GM08714 (cell line): Measurements from ENCODE around the gene PPP1R15A.

ENCODE experiments used
- H3K4me3 ChIP-seq: fragments of 200-500 bp; sonication (Bioruptor generic); 2 replicates; pipeline ENCODE4 v1.5.1; 2014; ENCODE audit warnings: mild to moderate bottlenecking, low read length, inconsistent platforms
- ZNF274 ChIP-seq: IDR thresholded peaks from 2 replicates; pipeline ENCODE4 v1.6.1; 2012; ENCODE audit warnings: mild to moderate bottlenecking, low read depth, low read length

PPP1R15A gene

DNA sequence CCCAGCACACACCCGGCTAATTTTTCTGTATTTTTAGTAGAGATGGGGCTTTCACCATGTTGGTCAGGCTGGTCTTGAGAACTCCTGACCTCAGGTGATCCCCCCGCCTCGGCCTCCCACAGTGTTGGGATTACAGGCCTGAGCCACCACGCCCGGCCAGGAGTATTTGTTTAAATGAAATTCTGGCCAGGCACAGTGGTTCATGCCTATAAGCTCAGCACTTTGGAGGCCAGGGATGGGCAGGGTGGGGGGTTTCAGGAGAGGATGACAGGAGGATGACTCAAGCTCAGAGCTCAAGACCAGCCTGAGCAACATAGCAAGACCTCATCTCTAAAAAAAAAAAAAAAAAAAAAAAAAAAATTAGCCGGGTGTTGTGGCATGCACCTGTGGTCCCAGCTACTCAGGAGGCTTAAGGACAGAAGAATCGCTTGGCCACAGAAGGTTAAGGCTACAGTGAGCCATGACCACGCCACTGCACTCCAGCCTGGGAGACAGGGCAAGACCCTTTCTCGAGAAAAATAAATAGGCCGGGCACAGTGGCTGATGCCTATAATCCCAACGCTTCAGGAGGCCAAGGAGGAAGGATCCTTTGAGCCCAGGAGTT, 53.1 kb downstream of the PPP1R15A start:
- TF ChIP-seq ZNF274 = no peak
- no peak overlapping the region for H3K4me3 ChIP-seq
